CD4-positive, alpha-beta T cell (primary cell): ENCODE measurements around the gene KIAA0040. TPM values are rescaled to one million over a fixed set of nuclear protein-coding genes. Genes with fewer than 3 reads are reported as not detected.

Experiments used
- ATAC-seq: fragments of 200-7000 bp; cut with Tn5 transposase; one replicate; pipeline ENCODE4 v1.10.0; 2022; ENCODE audit warnings: mild to moderate bottlenecking; ENCODE audit not compliant: poor library complexity
- CTCF ChIA-PET: fragments of 350-600 bp; sonication (Branson Sonifier 250); formaldehyde crosslinking; loops from one replicate; lab custom pipeline; 2021; ENCODE audit warnings: antibody characterized with exemption, inconsistent platforms; lab: Charles Lee
- POLR2A ChIA-PET: fragments of 350-600 bp; sonication (Branson Sonifier 250); formaldehyde crosslinking; loops from one replicate; lab custom pipeline; 2021; ENCODE audit warnings: antibody characterized with exemption, inconsistent platforms; lab: Charles Lee
- DNase-seq, 14 experiments: peaks; one replicate each; pipeline ENCODE4 v3.0.0-alpha.2; 2013 to 2020; ENCODE audit warnings: mixed read lengths in 2 of 14
- H3K27ac ChIP-seq, 2 donors: one replicate each; pipeline versions ENCODE4 v1.5.1 to v1.7.0; 2013; ENCODE audit warnings: low read length in 2 of 2, low read depth in 1 of 2, mild to moderate bottlenecking in 1 of 2
- H3K27me3 ChIP-seq, 2 experiments: 1 replicate in 1 of 2; 2 replicates in 1 of 2; pipeline versions ENCODE4 v1.6.1 to v1.7.0; 2013; ENCODE audit warnings: low read length in 2 of 2, control low read depth in 1 of 2, mild to moderate bottlenecking in 1 of 2, moderate library complexity in 1 of 2; ENCODE audit not compliant: insufficient read depth in 2 of 2, control insufficient read depth in 1 of 2
- H3K36me3 ChIP-seq: one replicate; pipeline ENCODE4 v1.6.1; 2013; ENCODE audit warnings: low read length, control low read depth; ENCODE audit not compliant: insufficient read depth
- H3K4me1 ChIP-seq: one replicate; pipeline ENCODE4 v1.6.1; 2013; ENCODE audit warnings: low read length, control low read depth; ENCODE audit not compliant: insufficient read depth
- H3K4me3 ChIP-seq: one replicate; pipeline ENCODE4 v1.5.1; 2013; ENCODE audit warnings: mild to moderate bottlenecking, low read length, moderate library complexity
- H3K9me3 ChIP-seq, 2 experiments: 1 replicate in 1 of 2; 2 replicates in 1 of 2; pipeline versions ENCODE4 v1.6.1 to v1.7.0; 2013; ENCODE audit warnings: low read length in 2 of 2, mild to moderate bottlenecking in 2 of 2, control low read depth in 1 of 2, moderate library complexity in 1 of 2; ENCODE audit not compliant: control insufficient read depth in 1 of 2, insufficient read depth in 1 of 2
- H3K27ac Mint-ChIP-seq: one replicate; pipeline ENCODE4 v1.8.0; 2020; ENCODE audit warnings: mixed read lengths
- H3K27me3 Mint-ChIP-seq: one replicate; pipeline ENCODE4 v1.8.0; 2021; ENCODE audit warnings: mixed read lengths
- H3K36me3 Mint-ChIP-seq: one replicate; pipeline ENCODE4 v1.8.0; 2021; ENCODE audit warnings: low read depth, mixed read lengths
- H3K4me1 Mint-ChIP-seq: one replicate; pipeline ENCODE4 v1.8.0; 2021; ENCODE audit warnings: low read depth, mixed read lengths
- H3K4me3 Mint-ChIP-seq: one replicate; pipeline ENCODE4 v1.8.0; 2020; ENCODE audit warnings: mild to moderate bottlenecking, mixed read lengths
- H3K9me3 Mint-ChIP-seq: one replicate; pipeline ENCODE4 v1.8.0; 2020; ENCODE audit warnings: mixed read lengths
- intact Hi-C, 2 experiments: fragments of 100-400 bp; cut with DNase I in 1 of 2; cut with micrococcal nuclease in 1 of 2; formaldehyde crosslinking; loops; one replicate each; pipeline versions ENCODE4 v1.15.1 to v1.9.0; 2023 to 2025; cut with DNase I, micrococcal nuclease
- total RNA-seq, 174 experiments: library from RNA in 2 of 174; stranded (reverse) in 2 of 174; gene quantifications; one replicate each; pipeline ENCODE4 v1.2.3 and lab custom pipeline; 2021 to 2026
- TF ChIP-seq, protein P1 (sequence below): fragments of 200-600 bp; IDR thresholded peaks from one replicate; pipeline ENCODE4 v1.8.0; 2022; ENCODE audit warnings: antibody characterized with exemption, mild to moderate bottlenecking

KIAA0040 gene
- total RNA-seq, 2 experiments from 2014 or later, result 13.5 to 14.5 TPM

DNA sequence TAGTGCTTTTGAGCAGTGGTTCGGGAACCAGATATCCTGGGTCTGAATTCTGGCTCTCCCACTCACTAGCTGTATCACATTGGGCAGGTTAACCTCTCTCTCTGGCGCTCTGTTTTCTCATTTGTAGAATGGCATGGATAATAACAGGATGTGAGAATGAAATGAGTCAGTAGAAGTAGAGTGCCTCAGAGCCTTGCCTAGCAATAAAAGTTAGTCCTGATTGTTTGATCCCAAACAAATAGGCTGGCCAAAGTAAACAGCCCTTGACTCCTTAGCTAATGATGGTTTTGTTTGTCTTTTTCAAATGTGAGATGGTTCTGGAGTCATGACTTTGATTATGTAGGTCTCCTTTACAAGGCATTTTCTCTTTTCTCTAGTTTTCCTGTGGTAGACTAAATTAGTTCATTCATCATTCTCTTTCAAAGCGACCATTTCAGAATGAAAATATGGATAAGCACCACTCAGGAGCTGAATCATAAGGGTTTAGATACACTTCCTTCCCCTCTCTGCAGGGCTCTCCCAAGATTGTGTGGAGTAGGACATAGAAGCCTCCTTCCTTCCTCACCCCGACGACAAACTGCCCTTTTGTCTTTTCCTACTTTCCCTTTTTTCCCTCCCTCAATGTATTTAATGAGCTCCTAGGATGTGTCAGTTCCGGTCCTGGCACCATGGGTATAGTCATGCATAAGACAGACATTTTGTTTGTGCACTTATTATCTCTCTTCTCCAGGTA lies 23.1 kb downstream of the KIAA0040 start:
- ChIA-PET POLR2A (no interaction called here), CTCF (interaction anchor here (0.8 to 2.1 kb wide), 2 partner anchors 14 to 18 kb away, joined by 3 to 11 read pairs; no protein-coding TSS in a partner anchor)
- Mint-ChIP-seq H3K4me3 (no peak overlapping the region), H3K9me3 (no peaks in the 10 kb centered on the region), H3K36me3 (peaks cover 98% of the 10 kb centered on the region), H3K27ac (peak overlapping the region; percentile 22), H3K27me3 (no peaks in the 10 kb centered on the region), H3K4me1 (peaks cover 72% of the 10 kb centered on the region)
- TF ChIP-seq, protein P1, sequence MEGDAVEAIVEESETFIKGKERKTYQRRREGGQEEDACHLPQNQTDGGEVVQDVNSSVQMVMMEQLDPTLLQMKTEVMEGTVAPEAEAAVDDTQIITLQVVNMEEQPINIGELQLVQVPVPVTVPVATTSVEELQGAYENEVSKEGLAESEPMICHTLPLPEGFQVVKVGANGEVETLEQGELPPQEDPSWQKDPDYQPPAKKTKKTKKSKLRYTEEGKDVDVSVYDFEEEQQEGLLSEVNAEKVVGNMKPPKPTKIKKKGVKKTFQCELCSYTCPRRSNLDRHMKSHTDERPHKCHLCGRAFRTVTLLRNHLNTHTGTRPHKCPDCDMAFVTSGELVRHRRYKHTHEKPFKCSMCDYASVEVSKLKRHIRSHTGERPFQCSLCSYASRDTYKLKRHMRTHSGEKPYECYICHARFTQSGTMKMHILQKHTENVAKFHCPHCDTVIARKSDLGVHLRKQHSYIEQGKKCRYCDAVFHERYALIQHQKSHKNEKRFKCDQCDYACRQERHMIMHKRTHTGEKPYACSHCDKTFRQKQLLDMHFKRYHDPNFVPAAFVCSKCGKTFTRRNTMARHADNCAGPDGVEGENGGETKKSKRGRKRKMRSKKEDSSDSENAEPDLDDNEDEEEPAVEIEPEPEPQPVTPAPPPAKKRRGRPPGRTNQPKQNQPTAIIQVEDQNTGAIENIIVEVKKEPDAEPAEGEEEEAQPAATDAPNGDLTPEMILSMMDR, result no peak
- Histone ChIP-seq H3K36me3 (peaks cover 84% of the 10 kb centered on the region), H3K27me3 (no peaks in the 10 kb centered on the region), H3K27ac (no peak overlapping the region), H3K9me3 (no peaks in the 10 kb centered on the region), H3K4me3 (no peak overlapping the region), H3K4me1 (peaks cover 31% of the 10 kb centered on the region)
- no peak for ATAC-seq
- intact Hi-C loops, result no loop called here
- DNase-seq, result no peak

DNA sequence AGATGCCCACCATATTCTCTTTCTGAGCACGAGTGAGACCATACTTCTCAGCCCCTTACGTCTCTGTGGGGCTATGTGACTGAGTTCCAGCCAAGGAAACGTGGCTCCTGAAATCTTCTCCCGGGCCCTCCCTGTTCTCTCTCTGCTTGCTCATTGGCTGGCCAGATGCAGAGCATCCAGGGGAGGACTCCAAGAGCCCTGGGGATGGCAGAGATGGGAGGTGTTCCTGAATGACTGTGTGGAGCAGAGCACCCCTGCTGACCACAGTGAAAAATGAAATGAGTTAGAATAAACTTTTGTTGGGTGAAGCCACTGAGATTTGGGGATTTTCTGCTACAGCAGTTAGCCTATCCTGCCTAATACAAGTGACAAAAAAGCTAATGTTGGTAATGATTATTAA lies 23.8 kb downstream of the KIAA0040 start:
- Histone ChIP-seq H3K27me3 (no peaks in the 10 kb centered on the region), H3K4me3 (no peak overlapping the region), H3K9me3 (no peaks in the 10 kb centered on the region), H3K36me3 (peaks cover 88% of the 10 kb centered on the region), H3K4me1 (peaks cover 28% of the 10 kb centered on the region), H3K27ac (no peak overlapping the region)
- TF ChIP-seq, protein P1, result no peak
- Mint-ChIP-seq H3K4me3 (no peak overlapping the region), H3K9me3 (no peaks in the 10 kb centered on the region), H3K27ac (peak overlapping the region; percentile 22), H3K27me3 (no peaks in the 10 kb centered on the region), H3K4me1 (peaks cover 66% of the 10 kb centered on the region), H3K36me3 (peaks cover 98% of the 10 kb centered on the region)
- ChIA-PET CTCF (interaction anchor here (0.8 to 2.1 kb wide), 2 partner anchors 14 to 17 kb away, joined by 3 to 11 read pairs; no protein-coding TSS in a partner anchor), POLR2A (no interaction called here)
- ATAC-seq (no peak), DNase-seq (no peak)
- intact Hi-C loops, result no loop called here

DNA sequence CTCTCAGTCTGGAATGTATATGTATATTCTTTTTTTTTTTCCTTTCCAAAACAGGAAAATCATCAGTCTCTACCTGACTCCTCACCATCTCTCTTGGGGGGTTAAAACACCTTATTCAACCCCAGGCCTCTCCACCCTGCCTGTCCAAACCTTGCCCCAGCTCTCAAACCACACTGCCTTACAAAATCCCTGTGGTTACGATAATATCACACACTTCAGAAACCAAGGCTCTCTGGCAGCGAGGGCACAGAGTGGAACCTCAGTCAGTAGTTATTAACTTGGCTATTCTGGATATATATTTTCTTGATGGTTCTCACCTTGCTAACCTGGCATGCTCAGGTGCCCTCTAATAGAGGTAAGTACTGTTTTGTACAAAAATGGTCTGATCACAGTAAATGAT lies 24.7 kb downstream of the KIAA0040 start:
- no peak overlapping the region for H3K27ac Mint-ChIP-seq
- TF ChIP-seq, protein P1, result no peak
- H3K4me1 Mint-ChIP-seq, result peaks cover 57% of the 10 kb centered on the region
- Histone ChIP-seq H3K27ac (no peak overlapping the region), H3K4me3 (no peak overlapping the region), H3K27me3 (no peaks in the 10 kb centered on the region), H3K36me3 (peaks cover 91% of the 10 kb centered on the region), H3K4me1 (peaks cover 28% of the 10 kb centered on the region), H3K9me3 (no peaks in the 10 kb centered on the region)
- ATAC-seq, result no peak
- intact Hi-C loops, result no loop called here
- H3K9me3 Mint-ChIP-seq, result no peaks in the 10 kb centered on the region
- no peak overlapping the region for H3K4me3 Mint-ChIP-seq
- POLR2A ChIA-PET, result no interaction called here
- peaks cover 98% of the 10 kb centered on the region for H3K36me3 Mint-ChIP-seq
- no peak for DNase-seq
- CTCF ChIA-PET, result interaction anchor here (0.6 to 2.1 kb wide), 2 partner anchors 13 to 910 kb away, joined by 3 to 11 read pairs; no protein-coding TSS in a partner anchor
- H3K27me3 Mint-ChIP-seq, result no peaks in the 10 kb centered on the region
